Kidney (tissue), 14 donors: ENCODE results near the gene ZNF350. TPM values are rescaled to one million over a fixed set of nuclear protein-coding genes. Genes with fewer than 3 reads are reported as not detected.
A peak's percentile ranks its signal among the peaks of the same experiment; 100 is the strongest.

Experiments
- DNase-seq, 5 donors: peaks; one replicate each; pipeline ENCODE4 v3.0.0-alpha.2; 2013 to 2020
- FAIRE-seq: peaks from 2 replicates; lab custom pipeline; 2012; peaks lifted over from hg19 to GRCh38; lab: Jason Lieb, UNC
- H3K27ac ChIP-seq, 2 donors: one replicate each; pipeline ENCODE4 v1.7.0; 2013; ENCODE audit warnings: low read depth in 2 of 2, low read length in 2 of 2, inconsistent platforms in 1 of 2
- H3K27me3 ChIP-seq: one replicate; pipeline ENCODE4 v1.7.1; 2013; ENCODE audit warnings: low read length, inconsistent platforms; ENCODE audit not compliant: control insufficient read depth, insufficient read depth
- H3K36me3 ChIP-seq, 3 donors: one replicate each; pipeline versions ENCODE4 v1.7.0 to v1.7.1; 2013; ENCODE audit warnings: low read length in 3 of 3, control low read depth in 1 of 3, inconsistent platforms in 1 of 3; ENCODE audit not compliant: insufficient read depth in 3 of 3, control insufficient read depth in 2 of 3
- H3K4me1 ChIP-seq, 3 donors: one replicate each; pipeline versions ENCODE4 v1.7.0 to v1.7.1; 2013; ENCODE audit warnings: low read length in 3 of 3, inconsistent platforms in 1 of 3, low read depth in 1 of 3; ENCODE audit not compliant: control insufficient read depth in 2 of 3, insufficient read depth in 2 of 3
- H3K4me3 ChIP-seq, 3 donors: one replicate each; pipeline versions ENCODE4 v1.7.0 to v1.8.1; 2013; ENCODE audit warnings: low read length in 3 of 3, control low read depth in 1 of 3, inconsistent platforms in 1 of 3
- H3K9ac ChIP-seq, 3 donors: one replicate each; pipeline versions ENCODE4 v1.7.0 to v1.7.1; 2013; ENCODE audit warnings: low read length in 3 of 3, control low read depth in 1 of 3, inconsistent platforms in 1 of 3
- H3K9me3 ChIP-seq, 3 donors: one replicate each; pipeline versions ENCODE4 v1.7.0 to v1.7.1; 2013; ENCODE audit warnings: low read length in 3 of 3, control low read depth in 1 of 3, inconsistent platforms in 1 of 3; ENCODE audit not compliant: control insufficient read depth in 2 of 3, insufficient read depth in 1 of 3
- CTCF ChIP-seq: IDR thresholded peaks from 3 replicates; pipeline ENCODE4 v1.5.1; 2012; ENCODE audit warnings: mild to moderate bottlenecking, moderate library complexity, borderline replicate concordance; ENCODE audit not compliant: insufficient read depth; ENCODE audit errors: extremely low read depth
- intact Hi-C: fragments of 100-400 bp; cut with DNase I; formaldehyde crosslinking; loops from one replicate; pipeline ENCODE4 v1.11.1; 2022
- polyA plus RNA-seq: library from polyadenylated mRNA; stranded (reverse); fragments of 350-450 nt; fragmentation: Illumina TruSeq; extraction: RNeasy Lipid Tissue Mini Kit (QIAGEN cat#74804); gene quantifications from one replicate; pipeline ENCODE4 v1.2.3, GENCODE V29; 2014; ENCODE audit warnings: low read depth, low replicate concordance; ENCODE audit not compliant: insufficient read depth
- total RNA-seq: library from RNA; stranded (reverse); fragmentation: NEBNext Ultra II Directional; extraction: Animal tissue kit (Norgen Biotek cat#: 25700); gene quantifications from one replicate; pipeline ENCODE4 v1.2.1, GENCODE V29; 2021
- donor health status: control.
- donor health status: control.
- donor health status: control.
- donor health status: control.
- donor health status: control.
- donor health status: DM: yes; HTN: yes; CAD: no.
- donor health status: Normal renal cell carcinoma (clear cell type).

The ZNF350 gene
- total and polyA plus RNA-seq, 2 donors from 2014 or later = 7.8 to 18.9 TPM

- peaks cover 0 to 3% (median 2%) of the 10 kb centered on the region in 3 donors for H3K36me3 ChIP-seq
- FAIRE-seq (peak; percentile 30), DNase-seq (peak; percentile 95 to 98 (median 95))
- H3K4me1 ChIP-seq = peaks cover 0 to 6% (median 0%) of the 10 kb centered on the region in 3 donors
- peak within 1 kb of the TSS; percentile 74 to 100 (median 82) for H3K9ac ChIP-seq
- TF ChIP-seq CTCF = peak; percentile 31
- intact Hi-C loops = no loop called here
- no peaks in the 10 kb centered on the region for H3K27me3 ChIP-seq
- H3K27ac ChIP-seq = peak within 1 kb of the TSS; percentile 86 to 97
- peaks cover 0 to 8% (median 6%) of the 10 kb centered on the region in 3 donors for H3K9me3 ChIP-seq
- peak within 1 kb of the TSS; percentile 79 to 100 (median 83) for H3K4me3 ChIP-seq
These were observed 59.6 kb downstream of the ZNF350 start, which contains the start of gene ZNF613 for GRCh38 chr19:51926784-51927741. ZNF613 (plus strand) TSS chr19:51927472; CDS start chr19:51936221, 8,749 bp downstream.

- no peak for TF ChIP-seq CTCF
- Histone ChIP-seq H3K9ac (peak overlapping the region; percentile 74 to 100 (median 82)), H3K4me3 (peak overlapping the region; percentile 79 to 100 (median 83)), H3K27me3 (no peaks in the 10 kb centered on the region), H3K9me3 (peaks cover 0 to 13% (median 10%) of the 10 kb centered on the region in 3 donors), H3K27ac (peak overlapping the region; percentile 86 to 97), H3K36me3 (peaks cover 0 to 3% (median 2%) of the 10 kb centered on the region in 3 donors), H3K4me1 (peaks cover 0 to 6% (median 0%) of the 10 kb centered on the region in 3 donors)
- intact Hi-C loops = no loop called here
- FAIRE-seq (no peak), DNase-seq (no peak)
These were observed 60.2 kb downstream of the ZNF350 start for GRCh38 chr19:51926426-51926783.

DNA sequence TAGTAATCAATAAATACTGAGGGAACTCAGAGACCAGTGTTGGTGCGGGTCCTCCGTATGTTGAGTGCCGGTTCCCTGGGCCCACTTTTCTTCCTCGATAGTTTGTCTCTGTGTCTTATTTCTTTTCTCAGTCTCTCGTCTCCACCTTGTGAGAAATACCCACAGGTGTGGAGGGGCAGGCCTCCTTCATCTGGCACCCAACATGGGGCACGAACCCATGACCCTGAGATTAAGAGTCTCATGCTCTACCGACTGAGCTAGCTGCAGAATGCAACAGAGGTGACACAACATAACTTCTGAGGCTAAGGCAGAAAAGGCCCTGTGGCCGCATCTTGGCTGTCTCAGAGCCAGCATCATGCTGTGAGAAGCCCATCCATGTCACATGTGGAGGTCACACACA is 64.7 kb downstream of the ZNF350 start:
- no peak for TF ChIP-seq CTCF
- no peak for DNase-seq
- Histone ChIP-seq H3K9ac (no peak overlapping the region), H3K9me3 (peaks cover 0 to 39% (median 14%) of the 10 kb centered on the region in 3 donors), H3K4me1 (peaks cover 0 to 2% (median 0%) of the 10 kb centered on the region in 3 donors), H3K27ac (no peak overlapping the region), H3K27me3 (no peaks in the 10 kb centered on the region), H3K36me3 (no peaks in the 10 kb centered on the region), H3K4me3 (no peak overlapping the region)
- no peak for FAIRE-seq
- intact Hi-C loops = no loop called here
